Left ventricle myocardium superior (tissue), 1 donor: Measurements from ENCODE around the gene TLL1. TPM values are rescaled to one million over a fixed set of nuclear protein-coding genes. Genes with fewer than 3 reads are reported as not detected.

Source experiments
- ATAC-seq: fragments of 200-7000 bp; cut with Tn5 transposase; one replicate; pipeline ENCODE4 v1.9.1; 2020; ENCODE audit warnings: mild to moderate bottlenecking, moderate library complexity
- DNase-seq: peaks from one replicate; pipeline ENCODE4 v3.0.0-alpha.2; 2020
- intact Hi-C: fragments of 100-400 bp; cut with micrococcal nuclease; formaldehyde crosslinking; loops from one replicate; pipeline ENCODE4 v1.11.0; 2022
- long read RNA-seq: library from polyadenylated mRNA; unstranded; transcript quantifications from one replicate; pipeline ENCODE4 v2.0.0, GENCODE V29; 2021
- total RNA-seq: library from RNA; stranded (reverse); fragmentation: NEBNext Ultra II Directional; extraction: Animal tissue kit (Norgen Biotek cat#: 25700); gene quantifications from one replicate; pipeline ENCODE4 v1.2.1, GENCODE V29; 2021
- donor health status: DM: no; HTN: yes; CAD: no; lungs with severe emphysema.

The TLL1 gene
- 0.74 TPM for total RNA-seq
- long read RNA-seq, result 0 reads

GRCh38 chr4:165872461-165873297 lies at the start of gene TLL1:
TLL1 (plus strand) TSS chr4:165873237; CDS start chr4:165873905, 668 bp downstream.
- ATAC-seq (peak; percentile 51), DNase-seq (no peak)
- intact Hi-C loops, result no loop called here

GRCh38 chr4:165826166-165826565 lies 46.9 kb upstream of the TLL1 start:
- ATAC-seq, result no peak
- intact Hi-C loops, result no loop called here

GRCh38 chr4:165827018-165827417 lies 46.0 kb upstream of the TLL1 start:
- intact Hi-C loops, result no loop called here
- DNase-seq (no peak), ATAC-seq (no peak)

More at GRCh38 chr4:165826166-165826565, 46.9 kb upstream of the TLL1 start:
- no peak for DNase-seq

- intact Hi-C loops, result no loop called here
- ATAC-seq (no peak), DNase-seq (no peak)
Measured at GRCh38 chr4:165828928-165829327, 44.1 kb upstream of the TLL1 start.

GRCh38 chr4:165834116-165834515 lies 38.9 kb upstream of the TLL1 start:
- no peak for DNase-seq
- intact Hi-C loops, result no loop called here
- ATAC-seq, result no peak

- intact Hi-C loops, result no loop called here
- DNase-seq (no peak), ATAC-seq (peak; percentile 51)
Measured at GRCh38 chr4:165838575-165838974, 34.5 kb upstream of the TLL1 start.

GRCh38 chr4:165839615-165840333 lies 33.3 kb upstream of the TLL1 start:
- DNase-seq (no peak), ATAC-seq (peak; percentile 45)
- intact Hi-C loops, result no loop called here

GRCh38 chr4:165842684-165843083 lies 30.4 kb upstream of the TLL1 start:
- ATAC-seq (no peak), DNase-seq (no peak)
- intact Hi-C loops, result no loop called here

- no peak for DNase-seq
- intact Hi-C loops, result no loop called here
Measured at GRCh38 chr4:165844161-165844560, 28.9 kb upstream of the TLL1 start.

GRCh38 chr4:165851256-165851655 lies 21.8 kb upstream of the TLL1 start:
- intact Hi-C loops, result loop anchor here (10.0 kb wide), 1 partner anchor 316 kb away; no protein-coding TSS in a partner anchor
- no peak for DNase-seq
- no peak for ATAC-seq

More at GRCh38 chr4:165844161-165844560, 28.9 kb upstream of the TLL1 start:
- no peak for ATAC-seq

GRCh38 chr4:165855191-165855590 lies 17.8 kb upstream of the TLL1 start:
- intact Hi-C loops, result loop anchor here (10.0 kb wide), 1 partner anchor 320 kb away; no protein-coding TSS in a partner anchor
- no peak for DNase-seq
- ATAC-seq, result no peak

GRCh38 chr4:165861363-165861762 lies 11.7 kb upstream of the TLL1 start:
- ATAC-seq (no peak), DNase-seq (no peak)
- intact Hi-C loops, result no loop called here

GRCh38 chr4:165864271-165864670 lies 8.8 kb upstream of the TLL1 start:
- DNase-seq (no peak), ATAC-seq (no peak)
- intact Hi-C loops, result no loop called here

GRCh38 chr4:165866019-165866650 lies 6.9 kb upstream of the TLL1 start:
- intact Hi-C loops, result no loop called here
- no peak for DNase-seq
- no peak for ATAC-seq

GRCh38 chr4:165867961-165868360 lies 5.1 kb upstream of the TLL1 start:
- intact Hi-C loops, result no loop called here
- ATAC-seq (no peak), DNase-seq (no peak)

- ATAC-seq (peak; percentile 93), DNase-seq (peak; percentile 59)
- intact Hi-C loops, result no loop called here
Measured at GRCh38 chr4:165873298-165874071, 448 bp downstream of the TLL1 start.

- intact Hi-C loops, result no loop called here
- DNase-seq (no peak), ATAC-seq (peak; percentile 11)
Measured at GRCh38 chr4:165874072-165874790, 1.2 kb downstream of the TLL1 start.

- peak; percentile 66 for ATAC-seq
- peak; percentile 56 for DNase-seq
- intact Hi-C loops, result no loop called here
Measured at GRCh38 chr4:165874791-165875371, 1.8 kb downstream of the TLL1 start.
